ENCODE data around the gene DCLRE1C.

- TF ChIP-seq, protein P1, sequence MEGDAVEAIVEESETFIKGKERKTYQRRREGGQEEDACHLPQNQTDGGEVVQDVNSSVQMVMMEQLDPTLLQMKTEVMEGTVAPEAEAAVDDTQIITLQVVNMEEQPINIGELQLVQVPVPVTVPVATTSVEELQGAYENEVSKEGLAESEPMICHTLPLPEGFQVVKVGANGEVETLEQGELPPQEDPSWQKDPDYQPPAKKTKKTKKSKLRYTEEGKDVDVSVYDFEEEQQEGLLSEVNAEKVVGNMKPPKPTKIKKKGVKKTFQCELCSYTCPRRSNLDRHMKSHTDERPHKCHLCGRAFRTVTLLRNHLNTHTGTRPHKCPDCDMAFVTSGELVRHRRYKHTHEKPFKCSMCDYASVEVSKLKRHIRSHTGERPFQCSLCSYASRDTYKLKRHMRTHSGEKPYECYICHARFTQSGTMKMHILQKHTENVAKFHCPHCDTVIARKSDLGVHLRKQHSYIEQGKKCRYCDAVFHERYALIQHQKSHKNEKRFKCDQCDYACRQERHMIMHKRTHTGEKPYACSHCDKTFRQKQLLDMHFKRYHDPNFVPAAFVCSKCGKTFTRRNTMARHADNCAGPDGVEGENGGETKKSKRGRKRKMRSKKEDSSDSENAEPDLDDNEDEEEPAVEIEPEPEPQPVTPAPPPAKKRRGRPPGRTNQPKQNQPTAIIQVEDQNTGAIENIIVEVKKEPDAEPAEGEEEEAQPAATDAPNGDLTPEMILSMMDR (IDR thresholded peaks at IDR 0.05), result no peak
- TF ChIP-seq POLR2A (IDR thresholded peaks at IDR 0.05), result no peak
Observed at GRCh38 chr10:14859043-14859442, 94.9 kb downstream of the DCLRE1C start.
